Activated CD4-positive, alpha-beta T cell treated with anti-CD3 and anti-CD28 coated beads, Interleukin-10, Interleukin-2, amounts not matched to agents 100 ng/mL and 50 ng/mL, durations not matched to agents 16 hours and 8 hours (primary cell): ENCODE results near the gene BTBD16.

Experiments
- DNase-seq: peaks from one replicate; pipeline ENCODE4 v3.0.0-alpha.2; 2020

BTBD16 gene

DNA sequence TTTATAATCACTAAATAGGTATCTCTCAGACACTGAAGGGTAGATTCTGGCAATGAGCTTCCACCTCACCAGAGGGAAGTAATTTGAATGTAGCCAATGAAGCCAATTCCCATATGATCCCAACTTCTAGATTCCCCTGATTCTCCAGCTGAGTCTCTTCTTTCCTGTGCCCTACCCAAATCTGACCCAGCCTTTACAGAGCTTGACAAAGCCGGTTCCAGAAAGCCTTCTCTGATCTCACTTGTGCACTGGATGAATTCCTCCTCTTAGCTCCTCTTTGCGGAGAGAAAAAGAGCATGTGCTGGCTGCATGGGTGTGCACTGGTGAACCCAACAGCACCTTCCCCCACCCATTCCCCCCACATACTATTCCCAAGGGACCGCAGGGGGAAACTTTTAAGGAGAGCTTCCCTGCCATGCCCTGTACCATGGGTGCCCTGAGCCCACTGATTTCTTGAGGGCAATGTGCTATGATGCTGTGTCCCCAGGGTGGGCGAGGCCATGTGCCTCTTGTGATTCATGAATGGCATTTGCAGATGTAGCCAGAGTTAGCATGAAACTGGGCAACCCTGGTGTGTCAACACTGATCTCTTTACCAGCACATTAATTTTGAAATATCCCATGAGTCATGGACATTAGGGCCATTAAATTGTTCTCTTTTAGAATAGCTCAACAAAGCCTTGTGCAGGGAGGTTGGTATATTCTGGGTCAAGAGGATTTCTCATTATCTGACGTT is 53.0 kb downstream of the BTBD16 start:
- no peak for DNase-seq

GRCh38 chr10:122325235-122325634 is 54.1 kb downstream of the BTBD16 start:
- DNase-seq: no peak

DNA sequence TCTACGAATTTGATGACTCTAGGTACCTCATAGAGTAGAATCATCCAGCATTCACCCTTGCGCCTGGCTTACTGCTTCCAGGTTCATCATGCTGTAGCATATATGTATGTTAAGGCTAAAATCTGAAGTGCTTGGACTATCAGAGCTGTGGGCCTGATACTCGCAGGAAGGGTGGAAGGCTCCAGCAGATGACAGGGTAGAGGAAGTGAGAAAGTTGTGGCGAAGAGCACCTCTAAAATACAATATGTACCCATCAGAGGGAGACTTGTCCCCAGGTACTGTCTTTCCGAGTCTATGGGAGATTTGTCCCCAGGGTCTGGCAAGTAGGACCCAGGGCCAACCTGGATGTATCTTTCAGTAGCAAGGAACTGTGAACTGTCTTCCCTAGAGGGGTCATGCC is 55.3 kb downstream of the BTBD16 start:
- DNase-seq: no peak

GRCh38 chr10:122326806-122327205 is 55.7 kb downstream of the BTBD16 start:
- DNase-seq: no peak

- no peak for DNase-seq
These were observed 56.4 kb downstream of the BTBD16 start for GRCh38 chr10:122327237-122328206.

DNA sequence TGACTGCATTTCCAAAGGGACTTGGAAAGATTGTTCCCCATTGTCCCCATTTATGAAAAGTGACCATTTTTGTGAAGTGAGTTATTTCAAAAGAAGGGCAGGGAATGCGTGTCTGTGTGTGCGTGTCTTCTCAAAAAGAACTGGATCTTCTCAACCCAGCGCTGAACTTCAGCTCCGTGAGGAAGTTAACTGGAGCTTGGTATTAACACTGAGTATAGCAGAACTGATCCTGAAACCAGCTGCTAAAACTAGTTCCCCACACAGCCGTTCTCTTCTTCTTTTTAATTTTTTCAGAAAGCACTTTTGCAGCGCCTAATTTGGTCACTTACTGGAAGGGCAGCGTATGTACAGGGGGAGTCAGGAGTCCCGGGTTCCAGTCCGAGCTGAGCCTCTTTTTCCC is 57.6 kb downstream of the BTBD16 start:
- no peak for DNase-seq

DNA sequence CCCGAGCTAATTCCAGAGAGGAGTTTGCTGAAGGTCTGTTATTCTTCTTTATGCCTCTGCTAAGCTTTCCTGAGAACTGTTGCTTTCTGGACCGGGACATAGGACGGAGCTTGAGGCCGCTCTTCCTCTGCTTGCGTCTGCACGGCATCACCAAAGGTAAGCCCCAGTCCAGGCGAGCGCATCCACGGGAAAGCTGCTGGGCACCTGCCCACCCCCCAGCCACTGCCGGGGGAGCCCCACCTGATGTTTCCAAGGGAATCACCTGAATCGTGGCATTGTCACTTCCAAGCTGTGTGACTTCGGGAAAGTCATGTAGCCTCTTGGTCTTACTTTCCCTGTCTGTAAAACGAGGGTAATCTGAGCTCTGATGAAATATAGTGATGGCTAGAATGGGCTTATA is 58.3 kb downstream of the BTBD16 start:
- no peak for DNase-seq

GRCh38 chr10:122331100-122331499 is 60.0 kb downstream of the BTBD16 start:
- no peak for DNase-seq

- no peak for DNase-seq
These were observed 60.7 kb downstream of the BTBD16 start for GRCh38 chr10:122331615-122332446.

DNA sequence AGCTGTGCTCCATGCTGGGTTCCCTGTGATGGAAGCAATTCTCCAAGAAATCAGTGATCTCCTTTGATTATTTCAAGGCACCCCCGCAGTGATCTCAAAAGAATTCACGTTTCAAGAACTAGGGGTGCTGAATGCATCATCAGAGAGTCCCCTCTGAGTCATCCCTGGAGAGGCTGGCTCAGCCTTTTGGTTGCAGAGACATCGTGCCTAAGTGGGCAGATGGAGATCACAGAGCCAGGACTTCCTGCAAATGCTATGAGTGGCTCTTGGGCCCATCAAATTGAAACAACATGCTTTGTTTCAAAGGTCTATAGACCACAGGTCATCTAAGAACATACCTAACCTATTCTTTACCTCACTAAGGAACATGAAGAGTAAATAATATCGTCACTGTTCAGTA is 61.9 kb downstream of the BTBD16 start:
- DNase-seq: peak; percentile 69

- DNase-seq: no peak
These were observed 65.2 kb downstream of the BTBD16 start for GRCh38 chr10:122336332-122336731.

- DNase-seq: no peak
These were observed 65.9 kb downstream of the BTBD16 start for GRCh38 chr10:122336961-122337360.

DNA sequence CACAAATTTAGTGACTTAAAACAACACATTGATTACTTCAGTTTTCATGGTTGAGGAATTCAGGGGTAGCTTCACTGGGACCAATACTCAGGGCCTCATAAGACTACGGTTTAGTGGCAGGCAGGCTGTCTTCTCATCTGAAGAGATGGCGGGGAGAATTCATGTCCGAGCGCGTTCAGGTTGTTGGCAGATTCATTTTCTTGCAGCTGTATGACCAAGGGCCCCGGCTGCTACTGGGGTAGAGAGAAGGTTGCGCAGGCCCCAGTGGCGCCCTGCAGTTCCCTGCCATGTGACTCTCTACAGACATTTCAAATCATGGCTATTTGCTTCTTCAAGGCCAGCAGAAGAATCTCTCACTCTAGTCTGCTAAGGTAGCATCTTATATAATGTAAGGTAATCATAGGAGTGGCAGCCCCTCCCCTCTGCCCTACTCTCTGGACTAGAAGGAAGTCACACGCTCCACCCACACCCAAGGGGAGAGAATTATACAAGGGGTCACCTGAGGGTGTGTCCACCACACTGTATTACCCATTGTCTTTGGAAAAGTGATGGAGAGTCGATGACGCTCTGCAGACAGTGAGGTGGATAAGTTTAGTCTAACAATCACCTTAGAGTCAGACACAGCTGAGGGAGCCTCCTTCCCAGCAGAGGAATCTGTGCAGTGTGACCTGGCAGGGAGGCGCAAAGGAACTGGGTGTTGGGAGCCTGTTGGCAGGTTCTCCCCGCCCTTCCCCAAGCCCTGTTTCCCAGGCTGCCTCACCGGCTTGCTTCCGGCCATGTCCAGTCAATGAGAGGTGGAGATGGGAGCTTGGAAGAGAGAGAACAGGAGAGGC is 67.7 kb downstream of the BTBD16 start:
- DNase-seq: no peak

GRCh38 chr10:122341141-122341810 is 70.2 kb downstream of the BTBD16 start:
- no peak for DNase-seq

DNA sequence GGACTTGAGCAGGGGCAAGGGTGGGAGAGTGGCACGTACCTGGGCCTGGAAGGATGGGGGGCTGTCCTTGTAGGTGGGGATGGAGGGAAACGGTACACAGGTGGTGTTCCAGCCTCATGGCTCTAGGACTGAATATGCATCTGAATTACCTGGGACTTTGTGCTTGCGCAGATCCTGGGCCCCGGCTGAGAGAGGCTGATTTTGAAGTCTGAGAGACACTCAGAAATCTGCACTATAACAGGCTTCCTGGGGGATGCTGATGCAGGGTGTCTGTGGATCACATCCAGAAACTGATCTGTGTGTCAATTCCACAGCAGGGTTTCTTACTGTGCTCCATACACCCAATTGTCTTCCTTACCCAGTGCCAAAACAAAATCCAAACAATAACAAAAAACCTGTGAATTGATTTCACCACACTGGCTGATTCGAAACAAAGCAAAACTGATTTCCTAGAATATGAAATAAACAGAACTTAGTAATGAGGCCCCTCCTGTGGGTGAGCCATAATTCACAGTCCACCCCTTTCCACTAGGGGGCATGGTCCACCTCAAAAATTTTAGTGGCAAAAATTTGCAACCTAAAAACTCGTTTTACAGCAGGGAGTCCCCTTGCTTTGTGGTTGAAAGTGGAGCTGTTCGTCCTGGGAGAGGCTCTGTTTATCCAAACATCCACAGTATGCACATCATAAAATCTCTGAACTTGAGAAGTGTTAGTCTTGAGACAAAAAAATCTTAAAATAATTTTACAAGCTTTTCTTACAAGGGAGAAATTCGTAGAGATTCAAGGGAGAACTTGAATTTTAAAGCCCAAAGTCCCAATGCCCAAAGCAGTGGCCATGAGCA is 71.4 kb downstream of the BTBD16 start:
- DNase-seq: peak; percentile 56

- no peak for DNase-seq
These were observed 72.2 kb downstream of the BTBD16 start for GRCh38 chr10:122343135-122343800.

DNA sequence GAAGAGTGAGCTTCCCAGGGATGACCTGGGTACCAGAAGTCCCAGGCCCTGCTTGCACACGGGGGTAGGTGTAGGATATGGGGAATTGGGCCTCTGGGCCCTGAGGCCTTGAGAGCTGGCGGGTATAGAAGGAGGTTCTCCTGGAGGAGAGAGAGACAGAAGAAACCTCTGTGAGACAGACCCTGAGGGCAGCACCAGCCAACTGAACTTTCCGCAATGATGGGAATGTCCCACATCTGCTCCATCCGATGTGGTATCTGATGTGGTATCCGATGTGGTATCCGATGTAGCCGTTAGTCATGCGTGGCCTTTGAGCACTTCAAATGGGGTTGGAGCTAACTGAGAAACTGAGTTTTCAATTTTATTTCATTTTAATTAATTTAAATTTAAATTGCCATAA is 72.8 kb downstream of the BTBD16 start:
- no peak for DNase-seq

- DNase-seq: no peak
These were observed 73.7 kb downstream of the BTBD16 start for GRCh38 chr10:122344741-122345258.

GRCh38 chr10:122346326-122346950 is 75.3 kb downstream of the BTBD16 start:
- no peak for DNase-seq
